HG02852 (cell line): Measurements from ENCODE around the gene SPINT1.

Experiments used
- ATAC-seq: cut with Tn5 transposase; IDR thresholded peaks from one replicate; pipeline ENCODE4 v1.9.1; 2021; ENCODE audit warnings: mild to moderate bottlenecking, moderate library complexity; ENCODE audit not compliant: unreplicated experiment

The SPINT1 gene

GRCh38 chr15:40891138-40891537, 47.3 kb downstream of the SPINT1 start:
- ATAC-seq: no peak

- ATAC-seq: no peak
Observed at GRCh38 chr15:40891810-40892446, 48.1 kb downstream of the SPINT1 start.

DNA sequence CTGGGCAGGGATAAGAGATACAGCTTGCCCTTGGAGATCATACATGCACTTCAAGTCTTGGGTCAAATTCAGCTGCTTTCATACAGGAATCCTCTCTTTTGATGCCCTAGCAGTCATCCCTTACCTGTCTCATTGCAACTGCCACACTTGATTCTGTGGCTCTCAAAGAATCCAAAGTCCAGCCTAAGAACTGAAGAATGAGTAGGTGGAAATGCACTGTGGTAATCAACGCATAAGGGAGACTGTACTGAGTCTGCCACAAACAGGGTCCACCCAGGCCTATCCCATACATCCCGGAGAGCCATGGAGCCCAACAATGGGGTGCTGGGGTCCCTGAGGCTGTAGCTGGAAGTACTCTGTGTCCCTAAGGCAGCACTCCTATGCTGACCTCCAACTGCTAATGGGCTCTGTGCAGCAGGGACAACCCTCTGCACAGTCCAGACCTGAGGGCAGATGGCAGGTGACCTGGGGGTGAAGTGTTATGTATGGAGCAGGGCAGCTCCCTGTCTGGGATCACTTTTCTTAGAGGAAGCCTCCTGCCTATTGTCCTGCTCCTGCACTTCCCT, 48.7 kb downstream of the SPINT1 start:
- ATAC-seq: no peak

DNA sequence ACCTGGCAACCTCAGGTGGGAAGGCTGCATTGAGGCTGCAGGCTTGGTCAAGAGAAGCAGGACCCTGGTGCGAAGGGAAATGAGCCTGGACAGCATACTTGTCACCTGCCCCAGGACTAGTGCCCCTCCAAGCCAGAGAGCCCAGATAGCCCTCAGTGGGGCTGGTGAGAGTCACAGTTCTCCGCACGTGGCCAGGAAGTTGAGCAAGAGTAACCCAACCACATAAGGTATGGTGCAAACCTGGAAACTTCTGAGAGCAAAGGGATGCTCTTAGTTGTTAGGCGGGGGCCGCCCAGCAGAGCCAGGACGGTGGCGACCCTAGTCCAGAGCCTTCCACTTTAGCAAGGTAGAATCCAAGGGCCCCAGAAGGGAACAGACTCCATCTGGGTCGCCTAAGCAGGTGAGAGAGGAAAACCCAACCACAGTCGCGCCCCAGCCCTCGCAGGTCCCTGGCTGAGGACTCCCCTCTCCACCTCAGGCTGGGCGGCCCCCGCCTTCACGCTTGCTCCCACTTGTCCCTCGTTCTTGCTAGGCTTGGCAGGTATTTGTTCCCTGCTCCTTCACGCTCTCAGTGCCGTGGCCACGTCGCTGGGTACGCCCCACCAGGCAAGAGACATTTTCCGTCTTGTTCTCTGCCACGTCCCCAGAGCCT, 49.3 kb downstream of the SPINT1 start:
- no peak for ATAC-seq

DNA sequence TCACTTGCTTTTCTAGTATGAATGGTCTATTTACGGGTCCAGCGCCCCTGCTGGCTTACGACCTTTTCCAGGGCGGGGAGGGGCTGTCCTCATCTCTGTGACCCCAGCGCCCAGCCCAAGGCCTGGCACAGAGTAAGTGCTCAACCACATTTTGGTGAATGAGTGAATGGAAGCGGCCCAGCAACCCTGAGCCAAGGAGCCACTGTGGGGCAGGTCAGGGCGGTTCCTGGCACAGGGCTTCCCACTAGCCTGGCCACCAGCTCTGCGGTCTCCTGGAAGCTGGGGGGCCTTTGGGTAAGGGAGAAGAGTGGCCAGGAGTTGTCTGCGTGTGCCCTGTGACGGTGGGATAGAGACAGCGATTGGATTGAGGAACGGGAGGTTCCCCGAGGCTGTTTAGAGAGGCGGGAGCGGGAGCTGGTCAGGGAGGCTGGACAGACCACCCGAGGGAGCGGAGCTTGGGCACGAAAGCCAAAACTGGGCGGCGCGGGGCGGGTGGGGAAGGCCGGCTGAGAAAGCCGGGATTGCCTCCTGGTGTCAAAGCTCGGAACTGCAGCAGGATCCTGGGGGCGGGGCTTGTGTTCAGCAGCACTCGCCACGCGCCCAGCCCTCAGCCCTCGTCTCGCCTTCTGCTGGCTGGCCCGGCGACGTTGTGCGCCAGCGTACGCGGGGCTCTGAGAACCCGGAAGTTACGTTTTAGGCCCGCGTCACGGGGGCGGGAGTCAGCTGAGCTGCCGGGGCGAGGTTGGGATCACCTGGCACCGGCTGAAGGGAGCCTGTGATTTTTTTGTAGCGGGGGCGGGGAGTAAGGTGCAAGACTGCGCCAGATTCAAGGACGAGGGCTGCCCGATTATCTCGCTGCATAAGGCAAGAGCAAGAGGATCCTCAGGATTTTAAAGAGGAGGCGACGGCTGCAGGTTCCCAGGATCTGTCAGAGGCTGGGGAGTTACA, 50.2 kb downstream of the SPINT1 start, which contains the start of gene VPS18:
TSS of gene VPS18 (plus strand) at position 718 of the 948 bp plus-strand sequence. CDS start 319 bp downstream, outside the sequence.
- peak; percentile 84 for ATAC-seq

DNA sequence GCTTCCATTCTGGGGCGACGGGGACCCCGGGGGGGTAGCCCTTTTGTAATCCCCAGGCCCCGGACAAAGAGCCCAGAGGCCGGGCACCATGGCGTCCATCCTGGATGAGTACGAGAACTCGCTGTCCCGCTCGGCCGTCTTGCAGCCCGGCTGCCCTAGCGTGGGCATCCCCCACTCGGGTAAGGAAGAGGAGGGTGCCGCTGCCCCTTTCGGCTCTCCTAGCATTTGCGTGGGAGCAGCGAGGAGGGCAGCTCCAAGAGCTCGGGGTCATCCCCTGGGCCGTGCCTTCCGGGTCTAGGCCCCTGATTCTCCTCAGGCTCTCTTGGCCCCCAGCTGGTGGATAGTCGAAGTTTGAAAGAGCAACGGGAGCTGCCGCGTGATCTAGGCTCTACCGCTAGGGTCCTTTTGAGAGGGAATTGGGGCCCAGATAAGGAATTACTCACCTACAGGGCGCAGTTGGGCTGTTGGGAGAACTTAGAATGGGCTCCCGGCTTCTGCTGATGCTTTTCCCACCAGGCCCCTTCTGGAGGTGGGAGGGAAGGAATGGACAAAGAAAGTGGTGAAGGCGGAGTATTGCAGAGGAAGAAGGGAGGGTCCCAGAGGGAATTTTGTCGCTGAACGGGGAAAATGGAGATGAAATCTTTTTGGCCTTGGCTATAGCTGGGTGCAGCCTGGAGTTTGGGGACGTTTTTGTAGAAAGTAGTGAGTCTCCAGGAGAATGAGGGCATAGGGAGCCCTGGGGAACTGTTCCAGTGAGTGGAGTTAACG, 51.0 kb downstream of the SPINT1 start:
- peak; percentile 40 for ATAC-seq

DNA sequence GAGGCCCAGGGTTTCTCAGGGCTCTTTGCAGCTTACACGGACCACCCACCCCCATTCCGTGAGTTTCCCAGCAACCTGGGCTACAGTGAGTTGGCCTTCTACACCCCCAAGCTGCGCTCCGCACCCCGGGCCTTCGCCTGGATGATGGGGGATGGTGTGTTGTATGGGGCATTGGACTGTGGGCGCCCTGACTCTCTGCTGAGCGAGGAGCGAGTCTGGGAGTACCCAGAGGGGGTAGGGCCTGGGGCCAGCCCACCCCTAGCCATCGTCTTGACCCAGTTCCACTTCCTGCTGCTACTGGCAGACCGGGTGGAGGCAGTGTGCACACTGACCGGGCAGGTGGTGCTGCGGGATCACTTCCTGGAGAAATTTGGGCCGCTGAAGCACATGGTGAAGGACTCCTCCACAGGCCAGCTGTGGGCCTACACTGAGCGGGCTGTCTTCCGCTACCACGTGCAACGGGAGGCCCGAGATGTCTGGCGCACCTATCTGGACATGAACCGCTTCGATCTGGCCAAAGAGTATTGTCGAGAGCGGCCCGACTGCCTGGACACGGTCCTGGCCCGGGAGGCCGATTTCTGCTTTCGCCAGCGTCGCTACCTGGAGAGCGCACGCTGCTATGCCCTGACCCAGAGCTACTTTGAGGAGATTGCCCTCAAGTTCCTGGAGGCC, 55.8 kb downstream of the SPINT1 start:
- ATAC-seq: no peak

- no peak for ATAC-seq
Observed at GRCh38 chr15:40900256-40901052, 56.6 kb downstream of the SPINT1 start.

DNA sequence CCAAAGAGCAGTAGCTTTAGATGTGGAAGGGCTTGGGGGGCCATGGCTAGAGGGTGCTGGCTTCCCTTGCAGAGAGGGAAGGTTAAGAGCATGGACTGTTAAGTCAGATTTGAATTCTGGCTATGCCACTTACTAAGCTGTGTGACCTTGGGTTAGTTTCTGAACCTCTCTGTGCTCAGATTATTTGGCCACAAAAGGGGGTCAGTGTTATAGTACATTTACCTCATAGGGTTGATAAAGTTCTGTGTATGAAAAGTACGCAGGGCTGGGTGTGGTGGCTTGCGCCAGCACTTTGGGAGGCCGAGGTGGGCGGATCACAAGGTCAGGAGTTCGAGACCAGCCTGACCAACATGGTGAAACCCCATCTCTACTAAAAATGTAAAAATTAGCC, 57.2 kb downstream of the SPINT1 start:
- ATAC-seq: no peak

GRCh38 chr15:40902605-40903561, 59.0 kb downstream of the SPINT1 start:
- ATAC-seq: no peak

DNA sequence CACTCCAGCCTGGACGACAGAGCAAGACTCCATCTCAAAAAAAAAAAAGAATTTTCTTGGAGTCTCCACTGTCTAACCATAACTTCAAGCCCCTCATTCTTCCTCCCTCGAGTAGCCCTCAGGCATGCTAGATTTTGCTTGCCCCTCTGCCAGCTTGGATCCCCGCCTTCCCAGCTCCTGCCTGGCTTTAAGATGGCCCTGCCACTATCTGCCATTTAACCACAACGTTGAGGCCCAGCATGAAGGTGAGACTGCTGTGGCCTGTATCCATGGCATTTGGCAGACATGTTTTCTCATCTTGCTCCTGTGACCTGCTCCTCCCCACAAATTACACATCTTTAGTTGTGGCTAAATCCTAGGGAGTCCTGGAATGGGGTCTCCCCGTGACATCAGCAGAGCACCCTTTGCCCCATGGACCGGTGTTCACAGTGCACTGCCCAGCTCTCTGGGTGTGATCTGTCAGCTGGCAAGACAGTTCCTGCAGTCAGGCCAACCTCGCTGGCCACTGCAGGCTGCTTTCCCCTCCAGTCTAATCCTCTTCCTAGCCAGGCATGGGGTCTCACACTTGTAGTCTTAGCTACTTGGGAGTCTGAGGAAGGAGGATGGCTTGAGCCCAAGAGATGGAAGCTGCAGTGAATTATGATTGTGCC, 60.8 kb downstream of the SPINT1 start:
- ATAC-seq: no peak

GRCh38 chr15:40906091-40906990, 62.5 kb downstream of the SPINT1 start:
- ATAC-seq: peak; percentile 61

- ATAC-seq: peak; percentile 6
Observed at GRCh38 chr15:40906991-40907802, 63.3 kb downstream of the SPINT1 start.
